HEK293 (cell line): ENCODE measurements around the gene ADM5.

ENCODE experiments used
- CTCF ChIA-PET: fragments of 350-600 bp; formaldehyde crosslinking; extraction: SDS; loops from one replicate; lab custom pipeline; 2021; ENCODE audit warnings: antibody characterized with exemption; lab: Yijun Ruan, JAX
- POLR2A ChIA-PET: fragments of 300-600 bp; formaldehyde crosslinking; extraction: SDS; loops from one replicate; lab custom pipeline; 2020; ENCODE audit warnings: antibody characterized with exemption, inconsistent platforms; lab: Yijun Ruan, JAX
- H3K27ac ChIP-seq: fragments of 200-500 bp; sonication (Bioruptor generic); 2 replicates; pipeline ENCODE4 v1.5.1; 2014; ENCODE audit warnings: low read depth, low read length, control low read depth, inconsistent platforms; ENCODE audit errors: extremely low read depth
- H3K36me3 ChIP-seq, 2 experiments: fragments of 200-500 bp in 1 of 2; sonication (Bioruptor generic) in 1 of 2; 1 replicate in 1 of 2; 2 replicates in 1 of 2; pipeline ENCODE4 v1.5.1; 2014 to 2017; ENCODE audit warnings: inconsistent platforms in 2 of 2, low read length in 2 of 2; ENCODE audit not compliant: control insufficient read depth in 2 of 2, insufficient read depth in 1 of 2
- H3K4me1 ChIP-seq: fragments of 200-500 bp; sonication (Bioruptor generic); 2 replicates; pipeline ENCODE4 v1.5.1; 2014; ENCODE audit warnings: mild to moderate bottlenecking, low read length, inconsistent platforms; ENCODE audit not compliant: control insufficient read depth, insufficient read depth
- H3K4me3 ChIP-seq: 2 replicates; pipeline ENCODE4 v1.5.1; 2011; ENCODE audit warnings: low read depth, mild to moderate bottlenecking, control low read depth, low read length, moderate library complexity
- H3K9me3 ChIP-seq: fragments of 200-500 bp; sonication (Bioruptor generic); 2 replicates; pipeline ENCODE4 v1.5.1; 2014; ENCODE audit warnings: low read depth, low read length, inconsistent platforms; ENCODE audit not compliant: control insufficient read depth, insufficient read depth
- HOXC10 ChIP-seq: sonication (generic); formaldehyde crosslinking; IDR thresholded peaks from 2 replicates; pipeline ENCODE4 v1.8.1; 2023; ENCODE audit warnings: mild to moderate bottlenecking, missing genetic modification reagents
- SCRT2 ChIP-seq: fragments of 450-650 bp; formaldehyde crosslinking; IDR thresholded peaks from 2 replicates; pipeline ENCODE4 v1.5.1; 2016; ENCODE audit warnings: missing biosample characterization, missing genetic modification characterization
- ZBTB20 ChIP-seq: fragments of 450-650 bp; formaldehyde crosslinking; IDR thresholded peaks from 2 replicates; pipeline ENCODE4 v1.5.1; 2016; ENCODE audit warnings: missing biosample characterization, missing genetic modification characterization
- ZBTB48 ChIP-seq: fragments of 450-650 bp; formaldehyde crosslinking; IDR thresholded peaks from 2 replicates; pipeline ENCODE4 v1.5.1; 2016; ENCODE audit warnings: missing biosample characterization, missing genetic modification characterization
- ZNF184 ChIP-seq: fragments of 450-650 bp; IDR thresholded peaks from 2 replicates; pipeline ENCODE4 v1.5.1; 2018; ENCODE audit warnings: missing biosample characterization, mild to moderate bottlenecking, missing genetic modification characterization
- ZNF239 ChIP-seq: fragments of 450-650 bp; formaldehyde crosslinking; IDR thresholded peaks from 2 replicates; pipeline ENCODE4 v1.5.1; 2016; ENCODE audit warnings: missing biosample characterization, missing genetic modification characterization
- ZNF404 ChIP-seq: fragments of 450-650 bp; formaldehyde crosslinking; IDR thresholded peaks from 2 replicates; pipeline ENCODE4 v1.5.1; 2017; ENCODE audit warnings: missing biosample characterization, missing genetic modification characterization
- ZNF416 ChIP-seq: fragments of 450-650 bp; formaldehyde crosslinking; IDR thresholded peaks from 2 replicates; pipeline ENCODE4 v1.5.1; 2016; ENCODE audit warnings: missing biosample characterization, missing genetic modification characterization
- ZNF529 ChIP-seq: fragments of 450-650 bp; formaldehyde crosslinking; IDR thresholded peaks from 2 replicates; pipeline ENCODE4 v1.5.1; 2017; ENCODE audit warnings: missing genetic modification characterization, missing biosample characterization; ENCODE audit not compliant: insufficient replicate concordance
- ZNF549 ChIP-seq: fragments of 450-650 bp; IDR thresholded peaks from 2 replicates; pipeline ENCODE4 v1.5.1; 2018; ENCODE audit warnings: missing biosample characterization, missing genetic modification characterization, mild to moderate bottlenecking, inconsistent platforms, moderate library complexity
- ZNF768 ChIP-seq: fragments of 450-650 bp; formaldehyde crosslinking; IDR thresholded peaks from 2 replicates; pipeline ENCODE4 v1.5.1; 2018; ENCODE audit warnings: missing biosample characterization, mild to moderate bottlenecking, missing genetic modification characterization
- TF ChIP-seq, protein P1 (sequence below): fragments of 450-650 bp; formaldehyde crosslinking; IDR thresholded peaks from 2 replicates; pipeline ENCODE4; 2016; ENCODE audit warnings: missing biosample characterization, missing genetic modification characterization
- TF ChIP-seq, protein P2 (sequence below): fragments of 450-650 bp; formaldehyde crosslinking; IDR thresholded peaks from 2 replicates; pipeline ENCODE4 v1.5.1; 2016; ENCODE audit warnings: missing biosample characterization, missing genetic modification characterization
- TF ChIP-seq, protein P3 (sequence below): fragments of 450-650 bp; formaldehyde crosslinking; IDR thresholded peaks from 2 replicates; pipeline ENCODE4 v1.5.1; 2017; ENCODE audit warnings: missing biosample characterization, missing genetic modification characterization
- TF ChIP-seq, protein P4 (sequence below): IDR thresholded peaks from 2 replicates; pipeline ENCODE4 v1.6.1; 2011; ENCODE audit warnings: mild to moderate bottlenecking, low read depth, low read length, borderline replicate concordance
- TF ChIP-seq, protein P5 (sequence below): fragments of 450-650 bp; formaldehyde crosslinking; IDR thresholded peaks from 2 replicates; pipeline ENCODE4 v1.5.1; 2016; ENCODE audit warnings: missing biosample characterization, missing genetic modification characterization
- TF ChIP-seq, protein P6 (sequence below): fragments of 450-650 bp; formaldehyde crosslinking; IDR thresholded peaks from 2 replicates; pipeline ENCODE4 v1.5.1; 2016; ENCODE audit warnings: missing biosample characterization, missing genetic modification characterization
- TF ChIP-seq, protein P7 (sequence below): fragments of 450-650 bp; formaldehyde crosslinking; IDR thresholded peaks from 2 replicates; pipeline ENCODE4 v1.5.1; 2017; ENCODE audit warnings: missing biosample characterization, missing genetic modification characterization
- TF ChIP-seq, protein P8 (sequence below): fragments of 450-650 bp; formaldehyde crosslinking; IDR thresholded peaks from 2 replicates; pipeline ENCODE4 v1.5.1; 2017; ENCODE audit warnings: missing biosample characterization, missing genetic modification characterization

Gene ADM5

DNA sequence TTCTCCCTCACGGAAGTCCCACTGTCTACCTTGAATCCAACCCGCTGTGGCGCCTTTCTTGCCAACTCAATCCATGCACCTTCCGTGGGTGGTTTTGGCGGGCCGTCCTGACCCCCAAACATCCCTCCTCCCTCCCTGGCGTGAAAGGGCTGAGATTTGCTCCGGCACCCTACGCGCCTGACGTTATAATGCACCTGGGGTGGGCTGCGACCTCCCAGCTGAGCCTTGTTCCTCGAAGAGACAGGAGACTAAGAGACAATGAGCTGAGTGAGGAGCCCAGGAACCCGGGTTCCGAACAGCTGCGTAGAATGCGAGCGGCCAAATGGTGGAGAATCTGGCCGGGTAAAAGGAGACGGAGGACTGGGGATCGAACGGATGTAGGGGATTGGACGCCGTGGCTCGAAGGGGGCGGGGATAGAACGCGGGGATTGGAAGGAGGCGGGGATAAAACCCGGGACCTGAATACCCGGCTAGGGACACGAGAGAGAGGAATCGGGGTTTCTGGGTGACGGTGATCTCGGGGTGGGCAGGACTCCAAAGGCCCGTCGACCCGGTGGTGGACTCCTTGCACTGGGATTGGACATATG is 1.4 kb downstream of the ADM5 start, which contains the start of gene CPT1C (continued):
- TF ChIP-seq ZBTB48 (tag by site-specific recombination) = peak; percentile 22; the same call in 1 of the 2 replicates
- no peak for TF ChIP-seq HOXC10 (CRISPR knock-in tag)

DNA sequence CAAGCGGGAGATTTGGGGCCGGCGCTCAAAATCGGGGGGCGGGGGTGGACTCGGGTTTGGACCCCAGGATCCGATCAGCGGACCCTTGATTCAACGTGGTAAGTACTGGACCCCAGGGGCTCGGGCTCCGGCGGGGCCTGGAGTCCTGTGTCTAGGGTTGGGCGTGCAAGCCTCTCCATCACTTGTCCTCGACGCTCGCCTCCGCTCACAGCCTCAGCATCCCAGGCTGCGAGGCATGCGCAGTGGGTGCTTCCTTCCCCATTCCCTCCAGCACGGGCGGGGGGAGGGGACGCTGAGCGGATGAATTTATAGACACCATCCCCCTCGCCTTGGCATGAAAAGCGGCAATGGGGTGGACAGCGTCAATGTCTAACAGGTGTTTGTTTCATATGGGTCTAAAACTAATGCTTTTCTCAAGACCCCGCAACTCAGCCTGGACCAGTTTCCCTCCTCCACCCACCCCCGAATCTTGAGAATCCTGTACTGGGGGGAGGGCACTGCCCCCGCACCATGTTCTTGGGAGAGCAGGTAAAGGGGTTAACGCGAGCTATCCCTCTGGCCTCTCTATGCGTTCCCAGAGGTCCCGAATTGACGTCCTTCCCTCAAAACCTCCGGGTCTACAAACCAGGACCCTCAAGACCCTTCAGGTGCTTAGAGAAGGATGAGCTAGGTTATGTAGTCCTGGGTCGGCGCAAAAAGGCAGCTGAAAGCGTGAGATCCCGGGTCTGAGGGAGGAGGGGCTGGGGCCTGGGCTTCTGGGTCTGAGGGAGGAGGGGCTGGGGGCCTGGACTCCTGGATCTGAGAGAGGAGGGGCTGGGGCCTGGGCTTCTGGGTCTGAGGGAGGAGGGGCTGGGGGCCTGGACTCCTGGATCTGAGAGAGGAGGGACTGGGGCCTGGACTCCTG is 2.1 kb downstream of the ADM5 start:
- Histone ChIP-seq H3K4me3 (no peak overlapping the region), H3K27ac (no peak overlapping the region; the same call in 1 of the 2 replicates), H3K36me3 (peaks cover 0 to 23% of the 10 kb centered on the region in 2 experiments; a peak in 2 of 3 replicates), H3K4me1 (peaks cover 8% of the 10 kb centered on the region), H3K9me3 (no peaks in the 10 kb centered on the region)
- POLR2A ChIA-PET = interaction anchor here (0.5 kb wide), 1 partner anchor 16 kb away, joined by 3 read pairs; no protein-coding TSS in a partner anchor
- CTCF ChIA-PET = interaction anchor here (1.1 kb wide), 1 partner anchor 11 kb away, joined by 6 read pairs; no protein-coding TSS in a partner anchor
- TF ChIP-seq, protein P1, sequence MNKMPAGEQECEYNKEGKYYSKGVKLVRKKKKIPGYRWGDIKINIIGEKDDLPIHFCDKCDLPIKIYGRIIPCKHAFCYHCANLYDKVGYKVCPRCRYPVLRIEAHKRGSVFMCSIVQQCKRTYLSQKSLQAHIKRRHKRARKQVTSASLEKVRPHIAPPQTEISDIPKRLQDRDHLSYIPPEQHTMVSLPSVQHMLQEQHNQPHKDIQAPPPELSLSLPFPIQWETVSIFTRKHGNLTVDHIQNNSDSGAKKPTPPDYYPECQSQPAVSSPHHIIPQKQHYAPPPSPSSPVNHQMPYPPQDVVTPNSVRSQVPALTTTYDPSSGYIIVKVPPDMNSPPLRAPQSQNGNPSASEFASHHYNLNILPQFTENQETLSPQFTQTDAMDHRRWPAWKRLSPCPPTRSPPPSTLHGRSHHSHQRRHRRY (tag by site-specific recombination) = no peak
- TF ChIP-seq ZNF239 (tag by site-specific recombination) (no peak), ZNF768 (no peak), SCRT2 (tag by site-specific recombination) (peak; percentile 63), ZNF529 (tag by site-specific recombination) (no peak), ZBTB20 (no peak), ZNF184 (no peak), ZNF416 (tag by site-specific recombination) (no peak), ZBTB48 (tag by site-specific recombination) (0 out of 2 replicates have a peak, but pooled peaks have one; percentile 13), ZNF404 (tag by site-specific recombination) (no peak), ZNF549 (no peak)
- TF ChIP-seq, protein P2, sequence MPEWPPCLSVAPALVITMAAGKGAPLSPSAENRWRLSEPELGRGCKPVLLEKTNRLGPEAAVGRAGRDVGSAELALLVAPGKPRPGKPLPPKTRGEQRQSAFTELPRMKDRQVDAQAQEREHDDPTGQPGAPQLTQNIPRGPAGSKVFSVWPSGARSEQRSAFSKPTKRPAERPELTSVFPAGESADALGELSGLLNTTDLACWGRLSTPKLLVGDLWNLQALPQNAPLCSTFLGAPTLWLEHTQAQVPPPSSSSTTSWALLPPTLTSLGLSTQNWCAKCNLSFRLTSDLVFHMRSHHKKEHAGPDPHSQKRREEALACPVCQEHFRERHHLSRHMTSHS (tag by site-specific recombination) = no peak
- TF ChIP-seq, protein P3, sequence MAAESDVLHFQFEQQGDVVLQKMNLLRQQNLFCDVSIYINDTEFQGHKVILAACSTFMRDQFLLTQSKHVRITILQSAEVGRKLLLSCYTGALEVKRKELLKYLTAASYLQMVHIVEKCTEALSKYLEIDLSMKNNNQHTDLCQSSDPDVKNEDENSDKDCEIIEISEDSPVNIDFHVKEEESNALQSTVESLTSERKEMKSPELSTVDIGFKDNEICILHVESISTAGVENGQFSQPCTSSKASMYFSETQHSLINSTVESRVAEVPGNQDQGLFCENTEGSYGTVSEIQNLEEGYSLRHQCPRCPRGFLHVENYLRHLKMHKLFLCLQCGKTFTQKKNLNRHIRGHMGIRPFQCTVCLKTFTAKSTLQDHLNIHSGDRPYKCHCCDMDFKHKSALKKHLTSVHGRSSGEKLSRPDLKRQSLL = peak; percentile 5; the same call in 1 of the 2 replicates
- TF ChIP-seq, protein P4, sequence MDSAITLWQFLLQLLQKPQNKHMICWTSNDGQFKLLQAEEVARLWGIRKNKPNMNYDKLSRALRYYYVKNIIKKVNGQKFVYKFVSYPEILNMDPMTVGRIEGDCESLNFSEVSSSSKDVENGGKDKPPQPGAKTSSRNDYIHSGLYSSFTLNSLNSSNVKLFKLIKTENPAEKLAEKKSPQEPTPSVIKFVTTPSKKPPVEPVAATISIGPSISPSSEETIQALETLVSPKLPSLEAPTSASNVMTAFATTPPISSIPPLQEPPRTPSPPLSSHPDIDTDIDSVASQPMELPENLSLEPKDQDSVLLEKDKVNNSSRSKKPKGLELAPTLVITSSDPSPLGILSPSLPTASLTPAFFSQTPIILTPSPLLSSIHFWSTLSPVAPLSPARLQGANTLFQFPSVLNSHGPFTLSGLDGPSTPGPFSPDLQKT = no peak
- TF ChIP-seq, protein P5, sequence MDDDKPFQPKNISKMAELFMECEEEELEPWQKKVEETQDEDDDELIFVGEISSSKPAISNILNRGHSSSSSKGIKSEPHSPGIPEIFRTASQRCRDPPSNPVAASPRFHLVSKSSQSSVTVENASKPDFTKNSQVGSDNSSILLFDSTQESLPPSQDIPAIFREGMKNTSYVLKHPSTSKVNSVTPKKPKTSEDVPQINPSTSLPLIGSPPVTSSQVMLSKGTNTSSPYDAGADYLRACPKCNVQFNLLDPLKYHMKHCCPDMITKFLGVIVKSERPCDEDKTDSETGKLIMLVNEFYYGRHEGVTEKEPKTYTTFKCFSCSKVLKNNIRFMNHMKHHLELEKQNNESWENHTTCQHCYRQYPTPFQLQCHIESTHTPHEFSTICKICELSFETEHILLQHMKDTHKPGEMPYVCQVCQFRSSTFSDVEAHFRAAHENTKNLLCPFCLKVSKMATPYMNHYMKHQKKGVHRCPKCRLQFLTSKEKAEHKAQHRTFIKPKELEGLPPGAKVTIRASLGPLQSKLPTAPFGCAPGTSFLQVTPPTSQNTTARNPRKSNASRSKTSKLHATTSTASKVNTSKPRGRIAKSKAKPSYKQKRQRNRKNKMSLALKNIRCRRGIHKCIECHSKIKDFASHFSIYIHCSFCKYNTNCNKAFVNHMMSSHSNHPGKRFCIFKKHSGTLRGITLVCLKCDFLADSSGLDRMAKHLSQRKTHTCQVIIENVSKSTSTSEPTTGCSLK (tag by site-specific recombination) = no peak
- TF ChIP-seq, protein P6, sequence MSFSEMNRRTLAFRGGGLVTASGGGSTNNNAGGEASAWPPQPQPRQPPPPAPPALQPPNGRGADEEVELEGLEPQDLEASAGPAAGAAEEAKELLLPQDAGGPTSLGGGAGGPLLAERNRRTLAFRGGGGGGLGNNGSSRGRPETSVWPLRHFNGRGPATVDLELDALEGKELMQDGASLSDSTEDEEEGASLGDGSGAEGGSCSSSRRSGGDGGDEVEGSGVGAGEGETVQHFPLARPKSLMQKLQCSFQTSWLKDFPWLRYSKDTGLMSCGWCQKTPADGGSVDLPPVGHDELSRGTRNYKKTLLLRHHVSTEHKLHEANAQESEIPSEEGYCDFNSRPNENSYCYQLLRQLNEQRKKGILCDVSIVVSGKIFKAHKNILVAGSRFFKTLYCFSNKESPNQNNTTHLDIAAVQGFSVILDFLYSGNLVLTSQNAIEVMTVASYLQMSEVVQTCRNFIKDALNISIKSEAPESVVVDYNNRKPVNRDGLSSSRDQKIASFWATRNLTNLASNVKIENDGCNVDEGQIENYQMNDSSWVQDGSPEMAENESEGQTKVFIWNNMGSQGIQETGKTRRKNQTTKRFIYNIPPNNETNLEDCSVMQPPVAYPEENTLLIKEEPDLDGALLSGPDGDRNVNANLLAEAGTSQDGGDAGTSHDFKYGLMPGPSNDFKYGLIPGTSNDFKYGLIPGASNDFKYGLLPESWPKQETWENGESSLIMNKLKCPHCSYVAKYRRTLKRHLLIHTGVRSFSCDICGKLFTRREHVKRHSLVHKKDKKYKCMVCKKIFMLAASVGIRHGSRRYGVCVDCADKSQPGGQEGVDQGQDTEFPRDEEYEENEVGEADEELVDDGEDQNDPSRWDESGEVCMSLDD (tag by site-specific recombination) = peak; percentile 75
- TF ChIP-seq, protein P7, sequence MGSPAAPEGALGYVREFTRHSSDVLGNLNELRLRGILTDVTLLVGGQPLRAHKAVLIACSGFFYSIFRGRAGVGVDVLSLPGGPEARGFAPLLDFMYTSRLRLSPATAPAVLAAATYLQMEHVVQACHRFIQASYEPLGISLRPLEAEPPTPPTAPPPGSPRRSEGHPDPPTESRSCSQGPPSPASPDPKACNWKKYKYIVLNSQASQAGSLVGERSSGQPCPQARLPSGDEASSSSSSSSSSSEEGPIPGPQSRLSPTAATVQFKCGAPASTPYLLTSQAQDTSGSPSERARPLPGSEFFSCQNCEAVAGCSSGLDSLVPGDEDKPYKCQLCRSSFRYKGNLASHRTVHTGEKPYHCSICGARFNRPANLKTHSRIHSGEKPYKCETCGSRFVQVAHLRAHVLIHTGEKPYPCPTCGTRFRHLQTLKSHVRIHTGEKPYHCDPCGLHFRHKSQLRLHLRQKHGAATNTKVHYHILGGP = no peak
- TF ChIP-seq, protein P8, sequence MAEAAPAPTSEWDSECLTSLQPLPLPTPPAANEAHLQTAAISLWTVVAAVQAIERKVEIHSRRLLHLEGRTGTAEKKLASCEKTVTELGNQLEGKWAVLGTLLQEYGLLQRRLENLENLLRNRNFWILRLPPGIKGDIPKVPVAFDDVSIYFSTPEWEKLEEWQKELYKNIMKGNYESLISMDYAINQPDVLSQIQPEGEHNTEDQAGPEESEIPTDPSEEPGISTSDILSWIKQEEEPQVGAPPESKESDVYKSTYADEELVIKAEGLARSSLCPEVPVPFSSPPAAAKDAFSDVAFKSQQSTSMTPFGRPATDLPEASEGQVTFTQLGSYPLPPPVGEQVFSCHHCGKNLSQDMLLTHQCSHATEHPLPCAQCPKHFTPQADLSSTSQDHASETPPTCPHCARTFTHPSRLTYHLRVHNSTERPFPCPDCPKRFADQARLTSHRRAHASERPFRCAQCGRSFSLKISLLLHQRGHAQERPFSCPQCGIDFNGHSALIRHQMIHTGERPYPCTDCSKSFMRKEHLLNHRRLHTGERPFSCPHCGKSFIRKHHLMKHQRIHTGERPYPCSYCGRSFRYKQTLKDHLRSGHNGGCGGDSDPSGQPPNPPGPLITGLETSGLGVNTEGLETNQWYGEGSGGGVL = no peak
